GM20431 (cell line): ENCODE results near the gene GPR50.

Experiments
- in situ Hi-C: fragments of 300-500 bp; cut with MseI, MboI; formaldehyde crosslinking; loops from one replicate; pipeline ENCODE4 v1.15.0; 2020; ENCODE audit warnings: low sequenced_read_pairs; ENCODE audit not compliant: unreplicated experiment

GPR50 gene

DNA sequence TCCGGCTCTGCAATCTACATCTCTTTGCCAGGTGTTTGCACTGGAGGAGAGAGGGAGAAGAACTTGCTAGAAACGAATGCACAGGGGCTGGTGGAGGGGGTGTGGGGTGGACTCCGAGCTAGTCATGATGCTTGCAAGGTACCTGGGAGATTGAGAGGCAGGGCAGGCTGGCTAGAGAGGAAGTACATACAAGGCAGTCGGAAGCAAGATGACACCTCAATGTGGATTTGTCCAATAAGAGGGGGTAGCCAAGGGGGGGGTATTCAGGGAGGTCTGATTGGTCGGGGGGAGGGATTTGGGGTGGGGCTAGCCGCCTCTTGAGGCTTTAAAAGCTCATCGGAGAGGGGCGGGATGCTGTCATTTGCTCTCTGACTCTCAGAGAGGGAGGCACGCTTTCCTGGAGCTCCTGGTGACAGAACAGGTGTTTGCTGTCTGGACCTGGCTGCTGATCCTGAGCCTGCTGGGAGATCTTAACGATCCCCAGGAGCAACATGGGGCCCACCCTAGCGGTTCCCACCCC, at the start of gene GPR50:
GPR50 (plus strand) TSS at position 354 of the 520 bp plus-strand sequence; CDS start at position 492, 138 bp downstream.
- in situ Hi-C loops: no loop called here

DNA sequence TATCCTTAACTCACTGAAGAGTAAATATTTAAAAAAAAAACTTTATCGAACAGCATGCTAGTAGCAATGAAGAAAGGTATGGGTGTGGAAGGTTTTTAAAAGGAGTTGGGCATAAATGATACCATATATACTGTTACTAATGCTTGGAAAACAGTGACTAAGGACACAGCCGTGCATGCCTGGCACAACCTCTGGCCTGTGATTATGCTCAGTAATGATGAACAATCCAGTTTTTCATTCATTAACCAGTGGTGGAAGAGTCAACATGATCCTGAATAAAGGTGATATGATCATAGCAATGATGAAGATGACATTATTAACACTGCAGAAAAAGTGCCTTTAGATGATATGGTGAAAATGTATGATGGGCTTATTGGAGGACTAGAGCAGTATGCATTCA, 43.9 kb upstream of the GPR50 start:
- in situ Hi-C loops: no loop called here

DNA sequence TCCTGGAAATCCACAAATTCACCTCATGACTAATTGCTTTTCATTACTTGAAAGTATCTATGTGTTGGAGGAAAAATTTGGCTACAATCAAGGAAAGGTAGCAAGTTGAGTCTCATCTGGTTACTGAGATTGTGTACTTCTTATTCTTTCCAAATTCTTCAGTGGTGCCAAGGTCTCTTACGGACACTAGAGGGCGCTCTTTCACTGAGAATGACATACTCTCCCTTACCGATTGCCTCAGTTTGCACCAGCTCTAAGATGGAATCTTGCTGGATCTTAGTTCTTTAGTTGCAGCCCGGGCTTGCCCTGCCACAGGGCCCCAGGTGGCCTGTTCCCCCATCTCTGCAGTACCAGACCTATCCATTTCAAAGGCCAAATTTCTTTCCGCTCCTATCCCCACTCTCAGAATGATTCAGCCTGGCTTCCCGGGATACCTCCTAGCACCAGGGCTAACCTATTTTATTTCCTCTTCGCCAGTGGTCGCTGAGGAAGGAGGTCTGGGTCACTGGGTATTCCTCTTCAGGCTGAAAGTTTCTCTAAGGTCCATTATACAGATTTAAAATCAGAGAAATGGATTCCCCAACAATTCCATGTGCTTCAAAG, 24.6 kb upstream of the GPR50 start:
- in situ Hi-C loops: loop anchor here (10.0 kb wide), 1 partner anchor 523 kb away; no protein-coding TSS in a partner anchor

DNA sequence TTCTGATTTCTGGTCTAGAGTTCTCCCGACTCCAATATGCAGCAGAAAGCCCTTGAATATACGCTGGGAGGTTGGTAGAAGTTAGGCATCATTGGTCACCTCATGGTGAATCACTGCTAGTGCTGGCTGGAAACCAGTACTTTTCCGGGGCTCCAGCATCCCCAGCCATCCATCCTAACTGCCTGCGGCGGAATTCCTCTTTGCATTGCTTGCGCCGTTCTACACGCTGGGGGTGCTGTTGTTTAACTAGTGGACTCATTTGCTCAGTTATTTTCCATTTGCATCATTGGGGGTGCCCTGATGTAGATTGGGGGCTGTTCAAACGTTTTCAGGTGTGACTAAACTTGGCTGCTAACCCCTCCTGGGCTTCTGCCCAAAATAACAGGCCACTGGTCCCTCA, 23.3 kb upstream of the GPR50 start:
- in situ Hi-C loops: loop anchor here (10.0 kb wide), 1 partner anchor 522 kb away; no protein-coding TSS in a partner anchor

DNA sequence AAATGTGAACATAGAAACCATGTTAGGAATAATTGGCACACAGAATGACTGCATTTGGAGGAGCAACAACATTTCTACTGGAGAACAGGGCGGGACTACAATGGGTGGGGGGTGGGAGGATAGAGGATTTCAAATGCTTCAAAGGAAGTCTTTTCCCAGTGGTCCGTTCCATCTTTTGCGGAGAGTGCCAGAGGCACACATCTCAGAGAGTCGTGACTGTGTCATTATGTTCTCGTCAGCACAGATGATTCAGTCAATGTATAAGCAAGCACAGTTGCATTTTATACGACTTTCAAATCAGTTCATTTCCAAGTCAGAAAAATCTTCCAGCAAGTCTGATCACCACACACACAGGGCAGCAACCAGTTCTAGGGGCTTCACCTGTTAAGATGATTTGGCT, 22.7 kb upstream of the GPR50 start:
- in situ Hi-C loops: loop anchor here (10.0 kb wide), 1 partner anchor 521 kb away; no protein-coding TSS in a partner anchor

DNA sequence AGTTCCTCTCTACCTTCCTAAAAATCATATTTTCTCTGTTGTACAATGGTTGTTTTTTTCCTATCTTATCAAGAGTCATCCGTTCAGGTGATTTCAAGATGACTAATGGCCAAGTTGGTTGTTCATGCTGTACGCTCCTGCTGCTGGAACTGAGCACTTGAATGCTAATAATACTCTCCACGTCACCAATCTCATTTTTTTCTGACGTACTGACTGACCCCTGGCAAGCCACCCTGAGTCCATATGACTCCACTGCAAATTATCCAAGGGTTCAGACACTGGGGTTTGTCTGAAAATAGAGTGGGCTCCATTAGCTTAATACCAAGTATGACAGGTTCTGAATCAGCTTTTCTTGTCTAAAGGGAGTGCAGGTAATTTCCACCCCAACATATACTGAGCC, 21.1 kb upstream of the GPR50 start:
- in situ Hi-C loops: loop anchor here (10.0 kb wide), 1 partner anchor 520 kb away; no protein-coding TSS in a partner anchor

DNA sequence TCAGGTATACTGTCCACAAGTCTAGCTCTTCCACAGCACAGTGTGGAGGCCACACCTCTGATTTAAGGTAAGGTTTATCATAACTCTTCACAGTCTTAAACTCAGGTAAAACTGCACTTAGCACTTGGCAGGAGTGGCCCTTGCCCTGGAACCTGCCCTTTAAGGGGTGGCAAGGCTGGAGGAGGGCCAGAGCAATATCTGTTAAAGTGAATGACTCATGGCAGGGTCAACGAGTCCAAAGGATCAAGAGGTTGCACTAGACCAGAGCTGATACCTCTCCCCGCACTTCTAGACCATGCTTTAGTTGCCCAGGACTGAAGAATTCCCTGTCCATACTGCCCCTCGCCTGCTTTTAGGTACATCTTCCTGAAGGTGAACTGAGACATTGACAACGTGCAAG, 14.7 kb upstream of the GPR50 start:
- in situ Hi-C loops: no loop called here

DNA sequence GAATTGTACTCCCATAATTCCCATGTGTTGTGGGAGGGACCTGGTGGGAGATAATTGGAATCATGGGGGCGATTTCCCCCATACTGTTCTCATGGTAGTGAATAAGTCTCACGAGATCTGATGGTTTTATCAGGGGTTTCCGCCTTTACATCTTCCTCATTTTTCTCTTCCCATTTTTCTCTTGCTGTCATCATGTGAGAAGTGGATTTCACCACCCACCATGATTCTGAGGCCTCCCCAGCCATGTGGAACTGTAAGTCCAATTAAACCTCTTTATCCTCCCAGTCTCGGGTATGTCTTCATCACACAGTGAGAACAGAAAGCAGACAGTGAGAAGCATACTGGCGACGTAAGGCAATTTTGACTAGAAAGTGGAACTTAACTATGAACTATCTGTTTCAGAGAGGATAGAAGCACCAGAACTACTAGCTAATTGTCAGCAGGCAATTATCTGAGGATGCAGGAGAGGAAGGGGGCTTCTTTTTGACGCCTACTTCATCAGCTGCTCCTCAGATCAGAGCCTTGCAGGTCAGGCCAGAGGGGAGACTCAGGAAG, 8.5 kb upstream of the GPR50 start:
- in situ Hi-C loops: no loop called here

DNA sequence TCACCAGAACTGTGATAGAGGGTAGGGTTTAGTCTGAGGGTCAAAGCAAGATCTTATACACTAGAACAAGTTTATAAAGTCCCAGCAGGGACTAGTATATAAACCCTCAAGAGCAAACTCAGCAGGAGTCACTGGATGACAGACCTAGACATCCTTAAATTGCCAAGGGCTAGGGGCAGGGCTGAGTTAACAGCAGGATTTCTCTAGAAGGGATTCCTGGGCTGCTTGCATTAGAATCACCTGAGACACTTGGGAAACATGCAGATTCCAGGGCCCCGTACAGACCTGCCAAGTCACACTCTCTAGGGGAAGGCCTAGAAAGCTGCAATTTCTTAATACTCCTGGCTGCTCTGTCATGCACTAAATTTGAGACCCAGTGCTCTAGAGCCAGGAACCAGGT, 6.6 kb upstream of the GPR50 start:
- in situ Hi-C loops: no loop called here

DNA sequence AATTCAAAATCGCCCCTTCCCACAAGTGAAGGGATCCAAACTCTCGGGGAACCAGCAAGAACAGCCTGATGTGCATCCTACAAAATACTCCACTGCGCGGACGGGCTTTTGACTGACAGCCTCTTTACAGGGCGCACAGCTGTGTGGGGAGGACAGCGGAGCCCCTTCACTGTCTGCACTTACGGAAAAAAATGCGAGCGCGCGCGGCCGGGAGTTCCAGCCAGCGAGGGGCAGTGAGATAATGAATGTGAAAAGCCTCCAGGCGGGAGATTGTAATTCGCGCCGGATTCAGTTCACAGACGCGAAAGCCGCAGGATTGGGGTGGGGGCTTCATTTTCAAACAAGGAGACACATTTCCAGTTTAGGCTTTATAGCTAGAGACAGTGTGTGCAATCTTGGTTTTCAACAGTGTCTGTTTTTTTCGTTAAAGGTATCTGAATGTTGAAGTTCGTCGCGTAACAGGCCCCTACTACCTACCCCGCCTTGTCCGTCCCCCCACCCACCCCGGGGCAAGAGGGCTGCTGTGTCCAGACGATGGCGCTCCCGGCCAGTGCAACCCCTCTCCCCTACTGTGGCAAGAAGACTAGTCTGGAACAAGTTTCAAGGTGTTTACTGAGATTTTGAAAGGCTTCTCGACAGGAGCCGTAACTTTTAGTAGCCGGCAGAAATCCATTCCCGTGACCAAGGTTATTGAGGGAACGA, 1.7 kb upstream of the GPR50 start:
- in situ Hi-C loops: no loop called here

DNA sequence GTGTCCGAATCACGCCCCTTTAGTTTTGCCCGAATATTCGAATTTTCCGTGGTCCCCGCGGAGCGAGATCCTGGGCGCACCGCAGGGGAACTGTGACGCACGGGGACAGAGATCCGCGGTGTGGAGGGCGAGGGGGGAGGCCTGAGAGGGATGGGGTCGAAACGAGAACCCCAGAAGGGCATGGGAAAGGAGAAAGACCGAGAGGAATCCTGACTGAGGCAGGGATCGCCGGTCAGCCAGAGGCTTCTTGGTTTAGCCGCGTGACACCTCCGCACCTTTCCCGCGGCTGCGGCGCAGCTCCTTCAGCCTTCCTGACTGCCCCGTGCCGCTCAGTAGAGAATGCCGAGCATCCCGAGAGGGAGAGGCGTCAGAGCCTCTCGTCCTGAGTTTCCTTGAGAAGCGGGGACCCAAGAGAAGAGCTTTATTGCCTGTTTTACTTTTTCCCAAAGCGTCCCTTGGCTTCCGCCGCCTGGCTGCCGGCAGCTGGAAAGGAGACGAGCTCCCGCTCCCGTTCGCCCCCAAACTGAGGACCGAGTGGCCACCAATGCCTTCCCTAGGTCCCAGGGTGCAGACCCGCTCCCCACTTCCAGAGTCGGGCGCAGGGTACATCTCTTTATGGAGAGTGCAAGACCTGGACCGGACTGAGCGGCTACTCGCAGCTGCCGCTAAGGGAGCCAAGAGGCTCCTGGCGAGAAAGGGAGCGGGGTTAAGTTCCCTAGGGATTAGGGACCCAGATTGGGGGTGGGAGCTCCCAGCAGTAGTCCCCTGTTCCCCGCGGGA, 911 bp upstream of the GPR50 start:
- in situ Hi-C loops: no loop called here

DNA sequence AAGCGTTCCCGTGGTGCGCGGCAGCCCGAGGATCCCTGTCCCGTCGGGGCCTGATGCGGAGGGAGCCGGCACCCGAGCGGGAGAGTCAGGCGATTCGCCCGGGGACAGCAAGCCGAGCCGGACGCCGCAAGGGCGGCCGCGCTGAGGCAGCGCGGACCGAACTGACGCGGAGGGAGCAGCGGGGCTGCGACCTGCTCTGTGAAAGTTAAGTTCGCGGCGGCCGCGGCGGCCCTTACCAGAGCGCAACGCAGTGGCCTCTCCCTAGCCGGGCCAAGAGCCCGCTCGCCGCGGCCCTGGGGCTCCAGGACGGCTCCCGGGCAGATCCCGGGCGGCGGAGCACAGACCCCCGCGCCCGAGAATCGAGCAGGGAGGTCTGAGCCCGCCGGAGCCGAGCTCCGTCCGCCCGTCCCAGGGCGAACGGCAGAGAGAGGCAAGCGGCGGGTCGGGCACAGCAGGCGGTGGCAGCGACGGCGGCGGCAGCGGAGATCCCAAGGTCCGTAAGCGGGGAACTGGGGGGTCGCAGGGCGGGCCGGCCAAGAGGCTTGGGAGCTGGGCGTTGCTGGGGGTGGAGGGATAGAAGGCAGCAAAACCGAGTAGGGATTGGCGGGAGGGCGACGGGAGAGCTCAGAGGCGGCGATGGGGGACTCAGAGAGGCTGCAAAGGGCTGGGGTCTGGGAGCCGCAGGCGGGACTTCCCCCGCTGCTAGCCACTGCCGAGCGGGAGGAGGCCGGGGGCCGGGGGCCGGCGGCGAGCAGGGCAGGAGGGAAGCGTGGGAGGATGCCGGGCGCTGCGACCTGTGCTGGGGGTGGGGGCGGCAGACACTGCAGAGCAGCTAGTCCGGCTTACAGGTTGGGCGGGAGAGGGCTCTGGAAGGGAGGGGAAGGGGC, 1.0 kb downstream of the GPR50 start:
- in situ Hi-C loops: no loop called here

DNA sequence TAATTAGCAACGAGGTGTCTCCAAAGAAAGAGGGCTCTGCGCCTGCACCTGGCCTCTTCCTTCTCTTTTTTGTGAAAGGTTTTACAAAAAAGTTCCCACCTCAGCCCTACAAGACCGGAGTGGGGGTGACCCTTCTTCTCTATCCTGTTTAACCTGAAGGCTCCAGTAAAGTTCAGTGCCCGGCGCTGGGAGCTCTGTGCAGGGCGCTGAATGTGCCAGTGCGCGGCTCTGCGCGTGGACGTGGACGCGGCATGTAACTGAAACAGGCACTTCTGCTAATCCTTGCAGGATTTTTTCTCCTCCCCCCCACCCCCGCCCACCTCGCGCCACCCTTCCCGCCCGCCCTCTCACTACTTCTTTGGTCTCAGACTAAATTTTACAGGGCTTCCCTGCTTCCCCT, 2.4 kb downstream of the GPR50 start:
- in situ Hi-C loops: no loop called here

DNA sequence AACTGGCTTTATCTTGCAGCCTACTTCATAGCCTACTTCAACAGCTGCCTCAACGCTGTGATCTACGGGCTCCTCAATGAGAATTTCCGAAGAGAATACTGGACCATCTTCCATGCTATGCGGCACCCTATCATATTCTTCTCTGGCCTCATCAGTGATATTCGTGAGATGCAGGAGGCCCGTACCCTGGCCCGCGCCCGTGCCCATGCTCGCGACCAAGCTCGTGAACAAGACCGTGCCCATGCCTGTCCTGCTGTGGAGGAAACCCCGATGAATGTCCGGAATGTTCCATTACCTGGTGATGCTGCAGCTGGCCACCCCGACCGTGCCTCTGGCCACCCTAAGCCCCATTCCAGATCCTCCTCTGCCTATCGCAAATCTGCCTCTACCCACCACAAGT, 4.0 kb downstream of the GPR50 start:
- in situ Hi-C loops: no loop called here

DNA sequence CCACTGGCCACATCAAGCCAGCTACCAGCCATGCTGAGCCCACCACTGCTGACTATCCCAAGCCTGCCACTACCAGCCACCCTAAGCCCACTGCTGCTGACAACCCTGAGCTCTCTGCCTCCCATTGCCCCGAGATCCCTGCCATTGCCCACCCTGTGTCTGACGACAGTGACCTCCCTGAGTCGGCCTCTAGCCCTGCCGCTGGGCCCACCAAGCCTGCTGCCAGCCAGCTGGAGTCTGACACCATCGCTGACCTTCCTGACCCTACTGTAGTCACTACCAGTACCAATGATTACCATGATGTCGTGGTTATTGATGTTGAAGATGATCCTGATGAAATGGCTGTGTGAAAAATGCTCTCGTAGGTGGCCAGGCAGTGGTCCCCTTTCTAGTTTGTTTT, 4.7 kb downstream of the GPR50 start:
- in situ Hi-C loops: no loop called here

DNA sequence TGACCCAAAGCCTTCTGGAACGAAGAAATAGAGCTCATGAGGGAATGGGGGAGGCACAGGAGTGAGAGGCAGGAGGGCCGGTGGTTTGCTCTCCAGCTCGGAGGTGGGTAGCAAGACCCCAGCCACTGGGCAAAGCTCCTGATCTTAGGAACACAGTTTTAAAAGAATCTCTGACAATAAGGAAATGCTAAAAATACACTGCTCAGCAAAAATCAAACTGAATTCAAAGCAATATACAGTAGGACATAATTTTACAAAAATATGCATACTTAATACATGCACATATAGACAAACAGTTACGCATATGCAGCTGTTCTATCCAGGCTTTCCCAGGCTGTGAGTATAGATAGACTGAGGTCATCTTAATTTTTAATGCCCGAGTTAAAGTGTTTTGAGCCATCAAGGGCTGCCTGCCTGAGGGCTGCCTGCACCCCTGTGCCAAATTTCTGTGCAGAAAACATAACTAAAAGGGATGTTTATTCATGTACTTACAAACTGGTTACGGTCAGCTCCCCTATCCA, 6.9 kb downstream of the GPR50 start:
- in situ Hi-C loops: no loop called here

DNA sequence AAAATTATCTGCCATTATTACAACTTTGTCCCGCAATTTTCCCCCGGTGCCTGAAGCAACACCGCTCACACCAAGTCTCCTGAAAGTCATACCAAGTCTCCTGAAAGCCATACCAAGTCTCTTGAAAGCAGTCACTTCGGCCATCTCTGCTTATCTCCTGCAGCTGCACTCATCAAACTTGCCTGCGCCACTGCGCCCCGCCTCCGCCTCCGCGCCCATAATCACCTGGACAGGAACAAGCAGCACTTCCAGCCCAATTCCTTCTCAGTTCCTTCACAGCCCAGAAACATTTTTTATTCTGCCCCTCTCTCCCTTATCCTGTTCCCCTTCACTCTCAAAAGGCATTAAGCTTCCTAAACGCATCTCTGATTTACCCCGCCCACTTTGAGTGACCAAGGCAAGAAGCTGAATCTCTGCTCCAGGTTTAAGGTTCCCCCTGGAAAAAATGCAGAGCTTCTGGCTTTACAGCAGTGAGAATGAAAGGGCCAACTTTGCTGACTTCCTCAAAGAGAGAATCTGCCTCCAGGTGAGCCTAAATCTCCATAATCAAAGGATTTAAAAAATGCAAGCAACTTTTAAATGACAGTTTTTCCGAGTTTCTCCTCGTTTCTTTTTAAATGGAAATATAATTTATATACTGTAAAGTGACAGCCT, 7.7 kb downstream of the GPR50 start:
- in situ Hi-C loops: no loop called here

DNA sequence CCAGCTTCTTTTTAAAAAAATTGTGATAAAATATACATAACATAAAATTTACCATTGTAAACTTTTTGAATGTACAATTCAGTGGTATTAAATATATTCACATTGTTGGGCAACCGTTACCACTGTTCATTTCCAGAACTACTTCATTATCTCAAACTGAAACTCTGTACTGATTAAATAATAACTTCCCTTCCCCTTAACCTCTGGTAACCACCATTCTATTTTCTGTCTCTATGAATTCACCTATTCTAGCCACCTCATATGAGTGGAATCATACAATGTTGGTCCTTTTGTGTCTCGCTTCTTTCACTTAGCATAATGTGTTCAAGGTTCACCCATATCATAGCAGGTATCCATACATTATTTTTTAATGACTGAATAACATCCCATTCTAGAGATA, 8.3 kb downstream of the GPR50 start:
- in situ Hi-C loops: no loop called here

DNA sequence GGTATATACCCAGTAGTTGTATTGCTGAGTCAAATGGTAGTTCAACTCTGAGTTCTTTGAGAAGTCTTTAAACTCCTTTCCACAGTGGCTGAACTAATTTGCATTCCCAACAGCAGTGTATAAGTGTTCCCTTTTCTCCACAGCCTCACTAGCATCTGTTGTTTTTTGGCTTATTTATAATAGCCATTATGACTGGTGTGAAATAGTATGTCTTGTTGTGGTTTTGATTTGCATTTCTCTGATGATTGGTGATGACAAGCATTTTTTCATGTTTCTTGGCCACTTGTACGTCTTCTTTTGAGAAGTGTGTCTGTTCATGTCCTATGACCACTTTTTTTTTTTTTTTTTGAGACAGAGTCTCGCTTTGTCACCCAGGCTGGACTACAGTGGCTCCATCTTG, 30.5 kb downstream of the GPR50 start:
- in situ Hi-C loops: no loop called here
